Tibial nerve (tissue), 4 donors: ENCODE results near the gene ALS2.

ENCODE experiments used
- EP300 ChIP-seq, 2 donors: sonication (generic); formaldehyde crosslinking; IDR thresholded peaks; one replicate each; pipeline ENCODE4 v1.6.1; 2017; ENCODE audit warnings: antibody characterized with exemption in 2 of 2, mild to moderate bottlenecking in 1 of 2
- POLR2A ChIP-seq, 2 donors: fragments of 450-650 bp; IDR thresholded peaks; one replicate each; pipeline ENCODE4 v1.6.1; 2017; ENCODE audit warnings: antibody characterized with exemption in 2 of 2, mild to moderate bottlenecking in 2 of 2, moderate library complexity in 2 of 2
- TF ChIP-seq, protein P1 (sequence below), 5 experiments: fragments of 200-600 bp in 3 of 5; fragments of 450-650 bp in 2 of 5; sonication (generic) in 3 of 5; IDR thresholded peaks; one replicate each; pipeline ENCODE4 v1.5.1; 2016 to 2019; ENCODE audit warnings: antibody characterized with exemption in 5 of 5, mild to moderate bottlenecking in 3 of 5, moderate library complexity in 2 of 5

DNA sequence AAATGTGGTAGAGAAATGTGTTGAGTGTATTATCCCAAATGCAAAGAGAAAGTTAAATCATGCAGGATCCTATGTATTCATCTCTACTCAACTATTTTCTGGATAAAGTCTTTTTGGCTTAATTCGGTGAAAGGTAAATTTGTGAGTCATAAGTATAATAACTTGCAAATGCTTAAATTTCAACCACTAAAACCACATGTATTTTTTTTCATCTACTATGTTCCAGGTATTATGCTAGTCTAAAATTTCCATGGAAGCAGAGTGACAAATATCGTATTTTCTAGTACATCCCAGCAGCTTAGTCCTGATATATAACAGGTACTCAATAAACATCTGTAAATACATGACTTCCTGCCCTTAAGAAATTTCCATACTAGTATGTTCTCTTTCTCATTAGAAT lies 6.2 kb downstream of the ALS2 start:
- TF ChIP-seq, protein P1, sequence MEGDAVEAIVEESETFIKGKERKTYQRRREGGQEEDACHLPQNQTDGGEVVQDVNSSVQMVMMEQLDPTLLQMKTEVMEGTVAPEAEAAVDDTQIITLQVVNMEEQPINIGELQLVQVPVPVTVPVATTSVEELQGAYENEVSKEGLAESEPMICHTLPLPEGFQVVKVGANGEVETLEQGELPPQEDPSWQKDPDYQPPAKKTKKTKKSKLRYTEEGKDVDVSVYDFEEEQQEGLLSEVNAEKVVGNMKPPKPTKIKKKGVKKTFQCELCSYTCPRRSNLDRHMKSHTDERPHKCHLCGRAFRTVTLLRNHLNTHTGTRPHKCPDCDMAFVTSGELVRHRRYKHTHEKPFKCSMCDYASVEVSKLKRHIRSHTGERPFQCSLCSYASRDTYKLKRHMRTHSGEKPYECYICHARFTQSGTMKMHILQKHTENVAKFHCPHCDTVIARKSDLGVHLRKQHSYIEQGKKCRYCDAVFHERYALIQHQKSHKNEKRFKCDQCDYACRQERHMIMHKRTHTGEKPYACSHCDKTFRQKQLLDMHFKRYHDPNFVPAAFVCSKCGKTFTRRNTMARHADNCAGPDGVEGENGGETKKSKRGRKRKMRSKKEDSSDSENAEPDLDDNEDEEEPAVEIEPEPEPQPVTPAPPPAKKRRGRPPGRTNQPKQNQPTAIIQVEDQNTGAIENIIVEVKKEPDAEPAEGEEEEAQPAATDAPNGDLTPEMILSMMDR (IDR thresholded peaks at IDR 0.05) = no peak
- TF ChIP-seq POLR2A (IDR thresholded peaks at IDR 0.05) = no peak
- TF ChIP-seq EP300 (IDR thresholded peaks at IDR 0.05) = no peak
